Activated T-helper 9 cell treated with anti-CD3 and anti-CD28 coated beads, Interleukin-2, amount 50 U/mL, for 16 hours (primary cell): Measurements from ENCODE around the gene GYG2.

ENCODE experiments used
- DNase-seq: peaks from one replicate; pipeline ENCODE4 v3.0.0-alpha.2; 2020; ENCODE audit warnings: low read depth

The GYG2 gene

DNA sequence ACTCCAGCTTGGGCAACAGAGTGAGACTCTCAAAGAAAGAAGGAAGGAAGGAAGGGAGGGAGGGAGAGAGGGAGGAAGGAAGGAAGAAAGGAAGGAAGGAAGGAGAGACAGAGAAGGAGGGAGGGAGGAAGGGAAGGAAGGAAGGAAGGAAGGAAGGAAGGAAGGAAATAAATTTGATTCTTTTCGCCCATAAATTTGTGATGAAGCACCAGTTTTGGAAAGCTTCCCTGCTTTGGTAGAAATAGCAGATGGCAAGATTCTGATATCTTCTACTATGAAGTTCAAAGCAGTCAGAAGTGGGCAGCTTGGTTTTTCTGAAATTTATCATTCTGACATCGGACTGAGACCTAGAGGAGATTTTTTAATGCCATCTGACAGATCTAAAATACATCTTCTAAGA lies 11.7 kb upstream of the GYG2 start:
- DNase-seq = no peak

DNA sequence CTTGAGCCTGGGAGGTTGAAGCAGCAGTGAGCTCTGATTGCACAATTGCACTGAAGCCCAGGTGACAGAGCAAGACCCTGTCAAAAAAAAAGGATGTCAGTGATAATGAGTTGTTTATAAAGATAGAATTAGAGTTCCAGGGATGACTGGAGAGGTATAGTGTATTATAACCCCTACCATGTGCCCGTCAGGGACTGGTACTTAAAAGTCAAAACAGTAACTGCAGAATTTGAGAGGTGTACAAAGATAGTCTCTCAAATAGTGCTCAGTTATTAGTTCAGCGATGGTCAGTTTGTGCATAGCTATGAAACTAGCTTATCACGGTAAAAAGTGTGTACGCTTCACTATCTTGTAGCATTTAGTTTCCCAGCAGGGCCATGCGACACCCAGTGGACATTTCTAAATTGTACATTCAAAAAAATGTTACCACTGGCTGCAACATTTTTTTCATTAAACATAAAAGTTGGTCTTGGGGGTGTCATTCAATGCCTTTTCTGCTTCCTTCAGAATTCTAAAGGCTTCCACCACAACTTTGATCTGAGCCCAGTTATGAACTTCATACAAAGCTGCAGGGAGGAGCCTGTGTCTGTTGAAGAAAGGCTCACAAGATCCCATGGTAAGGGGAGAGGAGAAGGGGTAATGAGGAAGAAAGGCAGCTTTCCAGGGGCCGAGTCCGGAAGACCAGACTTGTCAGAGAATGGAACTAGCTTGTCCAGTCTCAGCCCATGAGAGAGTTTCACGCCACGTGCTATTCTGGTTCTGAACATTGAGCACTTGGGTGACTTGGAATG lies 9.2 kb upstream of the GYG2 start:
- DNase-seq = no peak

DNA sequence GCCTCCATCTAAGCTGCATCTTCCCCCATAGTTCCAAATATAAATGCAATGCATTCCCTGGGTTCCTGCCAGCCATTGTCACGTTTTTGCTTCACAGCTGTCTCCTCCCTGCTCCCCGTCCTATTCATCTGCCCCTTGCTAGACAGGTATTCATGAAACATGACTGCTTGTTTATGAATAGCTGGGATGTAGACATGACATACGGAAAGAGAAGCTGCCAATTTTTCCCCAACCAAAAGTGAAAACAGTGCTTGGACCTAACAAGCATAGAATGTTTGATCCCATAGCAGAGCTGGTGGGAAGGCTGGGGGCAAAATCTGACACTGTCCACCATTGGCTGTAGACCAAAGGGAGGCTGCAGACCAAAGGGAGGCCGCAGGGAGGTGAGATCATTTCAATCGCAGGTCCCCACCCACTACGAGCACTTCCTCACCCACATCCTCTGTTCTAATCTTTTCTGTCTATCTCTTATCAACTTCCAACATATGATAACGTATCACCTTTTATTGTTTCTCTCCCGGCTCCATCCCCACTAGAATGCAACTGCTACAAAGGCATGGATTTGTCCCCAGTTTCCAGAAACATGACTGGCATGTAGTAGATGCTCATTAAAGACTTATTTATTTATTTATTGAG lies 8.5 kb upstream of the GYG2 start:
- no peak for DNase-seq

DNA sequence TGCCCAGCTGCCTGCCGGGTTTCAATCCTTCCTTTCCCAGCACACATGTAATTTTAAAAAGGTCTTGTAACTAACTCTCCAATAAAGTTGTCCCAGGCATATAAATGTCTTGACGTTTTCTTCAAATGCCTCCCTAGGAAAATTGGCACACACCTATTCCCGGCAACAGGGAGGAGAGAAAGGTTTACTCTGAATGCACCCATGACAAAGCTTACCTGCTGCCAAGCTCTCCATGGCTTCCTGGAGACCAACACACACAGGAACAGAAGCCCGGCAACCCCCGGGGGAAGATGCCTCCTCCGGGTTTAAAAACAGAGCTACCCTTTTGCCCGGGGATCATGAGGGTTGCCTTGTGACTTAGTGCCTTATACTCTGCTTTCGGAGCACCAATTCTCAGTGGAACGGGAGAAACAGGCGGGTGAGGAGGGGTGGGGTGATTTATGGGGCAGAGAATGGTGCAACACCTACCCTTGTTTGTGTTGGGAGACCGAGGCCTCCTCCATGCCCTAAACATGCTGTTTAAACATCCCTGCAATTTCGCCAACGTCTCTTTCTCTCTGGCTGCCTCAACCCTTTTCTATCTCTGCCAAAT lies 4.8 kb upstream of the GYG2 start:
- DNase-seq = no peak

DNA sequence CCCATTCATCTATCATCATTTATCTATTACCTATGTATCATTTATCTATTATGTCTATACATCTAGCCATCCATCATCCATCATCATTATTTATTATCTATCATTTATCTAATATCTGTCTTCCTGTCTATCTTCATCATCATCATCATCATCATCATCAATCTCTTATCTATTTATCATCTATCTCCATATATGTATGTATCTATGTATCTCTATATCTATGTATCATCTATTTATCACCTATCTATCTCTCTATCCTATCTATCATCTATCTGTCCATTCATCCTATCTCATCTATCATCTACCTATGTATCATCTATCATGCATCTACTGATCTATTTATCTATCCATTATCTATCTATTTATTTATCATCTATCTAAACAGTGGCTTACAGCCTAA lies 3.8 kb upstream of the GYG2 start:
- DNase-seq = no peak

DNA sequence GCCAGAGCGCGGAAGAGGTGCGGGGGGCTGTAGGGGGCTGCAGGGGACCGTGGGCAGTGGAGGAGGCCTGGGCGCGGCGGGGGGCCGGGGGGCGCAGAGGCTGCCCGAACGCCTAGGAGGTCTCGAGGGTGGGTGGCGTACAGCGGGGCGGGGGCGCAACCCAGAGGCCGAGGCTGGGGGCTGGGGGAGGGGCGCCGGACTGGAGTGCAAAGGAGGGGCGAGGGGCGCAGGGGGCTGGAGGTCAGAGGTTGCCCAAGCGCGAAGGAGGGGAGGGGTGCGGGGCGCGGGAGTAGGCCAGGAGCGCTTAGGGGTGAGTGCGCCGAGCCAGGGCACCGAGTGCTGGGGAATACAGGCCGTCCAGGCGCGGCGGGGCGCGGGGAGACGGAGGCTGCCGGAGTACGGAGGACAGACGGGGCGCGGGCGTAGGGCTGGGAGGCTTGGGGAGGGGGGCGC lies 255 bp downstream of the GYG2 start:
- no peak for DNase-seq

DNA sequence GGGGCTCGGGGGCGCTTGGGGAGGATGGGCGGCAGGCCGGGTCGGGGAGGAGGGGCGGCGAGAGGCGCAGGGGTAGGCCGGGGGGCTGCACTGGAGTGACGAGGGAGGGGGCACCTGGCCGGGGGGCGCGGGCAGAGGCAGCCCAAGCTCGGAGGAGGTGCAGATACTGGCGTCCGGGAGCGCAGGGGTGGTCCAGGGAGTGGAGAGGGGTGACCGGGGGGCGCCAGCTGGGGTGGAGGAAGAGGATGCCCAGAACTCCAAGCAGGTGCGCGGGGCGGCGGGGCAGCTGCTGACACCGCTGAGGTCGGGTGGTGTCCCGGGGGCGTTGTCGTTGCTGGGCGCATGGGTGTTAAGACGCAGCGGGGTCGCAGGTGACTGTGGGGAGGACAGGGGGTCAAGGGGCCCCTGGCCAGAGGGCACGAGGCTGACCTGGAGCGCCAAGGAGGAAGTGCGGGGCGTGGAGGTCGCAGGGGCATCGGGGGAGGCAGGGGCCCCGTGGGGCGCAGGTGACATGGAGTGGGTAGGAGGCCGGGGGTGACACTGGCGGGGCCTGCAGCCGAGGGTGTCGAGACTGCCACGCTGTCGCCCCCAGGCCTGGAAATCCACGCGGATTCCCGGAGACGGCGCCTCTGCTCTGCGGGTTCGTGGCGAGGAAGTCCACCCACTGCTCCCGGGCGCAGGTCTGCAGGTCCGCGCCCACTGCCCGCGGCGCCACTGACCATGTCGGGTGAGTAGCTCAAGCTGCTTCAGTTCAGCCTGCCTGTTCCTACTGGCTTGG lies 928 bp downstream of the GYG2 start:
- no peak for DNase-seq

DNA sequence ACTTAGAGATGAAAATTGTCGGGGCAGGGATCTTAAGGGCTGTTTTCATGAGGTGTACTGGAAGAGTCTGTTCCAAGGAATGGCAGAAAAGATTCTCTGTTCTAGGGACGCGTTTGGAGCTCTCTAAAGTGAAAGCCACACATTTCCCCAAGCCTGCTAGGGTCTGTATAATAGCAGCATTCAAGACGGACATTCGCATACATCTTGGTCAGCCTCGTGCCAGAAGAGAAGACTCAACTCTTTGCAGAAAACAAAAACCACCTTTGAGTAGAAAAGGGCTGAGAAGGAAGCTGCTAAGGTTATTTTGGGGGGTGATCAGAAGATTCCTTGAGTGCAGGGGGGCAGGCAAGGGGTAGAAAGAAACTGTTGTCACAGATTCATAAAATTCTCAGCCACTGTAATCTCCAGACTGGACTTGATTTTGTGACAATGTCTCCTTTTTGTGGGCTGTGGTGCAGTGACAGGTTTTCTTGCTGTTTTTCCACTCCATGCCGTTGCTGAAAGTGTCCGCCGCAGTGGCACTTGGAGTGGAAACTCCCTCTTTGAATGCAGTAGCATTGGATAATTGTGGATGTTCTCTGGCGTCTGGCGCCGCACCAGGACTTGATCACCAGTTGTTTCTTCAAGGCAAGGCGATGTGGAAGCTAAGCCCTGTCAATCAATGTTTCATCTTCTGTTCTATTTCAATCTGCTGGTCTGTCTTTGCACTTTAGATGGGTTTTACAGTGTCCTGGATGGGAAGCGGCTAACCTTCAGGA lies 2.9 kb downstream of the GYG2 start:
- DNase-seq = no peak

DNA sequence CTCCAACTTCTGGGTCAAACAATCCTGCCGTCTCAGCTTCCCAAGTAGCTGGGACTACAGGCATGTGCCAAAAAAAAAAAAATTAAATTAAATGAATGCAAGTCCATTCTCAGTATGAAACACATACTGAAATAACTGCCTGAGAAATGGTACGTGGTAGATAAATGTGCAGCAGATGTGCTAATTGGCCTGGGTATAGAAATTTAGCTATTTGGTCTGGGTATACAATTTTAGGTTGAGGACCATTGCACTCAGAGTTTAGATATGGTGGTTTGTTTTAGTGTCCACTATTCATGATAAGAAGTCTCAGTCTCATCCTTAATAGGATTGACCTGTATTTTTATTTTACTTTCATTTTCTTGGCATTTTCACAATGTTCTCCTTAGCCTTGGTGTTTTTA lies 9.2 kb downstream of the GYG2 start:
- no peak for DNase-seq

DNA sequence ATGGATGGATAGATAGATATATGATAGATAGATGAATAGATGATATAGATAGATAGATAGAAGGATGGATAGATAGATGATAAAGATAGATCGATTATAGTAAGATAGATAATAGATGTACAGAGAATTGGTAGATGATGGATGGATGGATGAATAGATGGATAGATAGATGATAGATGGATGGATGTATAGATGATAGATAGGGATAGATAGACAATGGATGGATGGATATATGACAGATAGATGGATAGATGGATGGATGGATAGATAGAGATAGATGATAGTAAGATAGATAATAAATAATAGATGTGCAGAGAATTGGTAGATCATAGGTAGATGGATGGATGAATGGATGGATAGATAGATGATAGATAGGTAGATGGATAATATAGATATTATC lies 12.2 kb downstream of the GYG2 start:
- DNase-seq = no peak

DNA sequence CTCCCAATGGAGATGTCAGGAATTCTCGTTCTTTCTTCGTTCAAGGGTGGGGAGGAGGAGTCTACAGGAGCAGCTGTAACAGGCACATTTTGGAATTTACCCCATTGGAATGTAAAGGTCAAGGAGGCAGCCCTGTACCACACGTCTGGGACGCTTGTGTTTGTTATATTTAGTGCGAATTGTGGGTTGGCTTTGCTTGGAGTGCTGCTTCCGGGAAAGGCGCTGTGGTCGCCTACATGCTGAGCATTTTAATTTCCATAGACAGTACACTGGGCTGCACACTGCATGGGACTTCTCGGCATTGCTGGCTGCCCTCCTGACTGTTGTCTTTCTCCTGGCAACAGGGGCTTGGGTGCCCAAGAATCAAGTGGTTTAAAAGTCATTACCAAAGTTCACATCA lies 12.8 kb downstream of the GYG2 start:
- no peak for DNase-seq

DNA sequence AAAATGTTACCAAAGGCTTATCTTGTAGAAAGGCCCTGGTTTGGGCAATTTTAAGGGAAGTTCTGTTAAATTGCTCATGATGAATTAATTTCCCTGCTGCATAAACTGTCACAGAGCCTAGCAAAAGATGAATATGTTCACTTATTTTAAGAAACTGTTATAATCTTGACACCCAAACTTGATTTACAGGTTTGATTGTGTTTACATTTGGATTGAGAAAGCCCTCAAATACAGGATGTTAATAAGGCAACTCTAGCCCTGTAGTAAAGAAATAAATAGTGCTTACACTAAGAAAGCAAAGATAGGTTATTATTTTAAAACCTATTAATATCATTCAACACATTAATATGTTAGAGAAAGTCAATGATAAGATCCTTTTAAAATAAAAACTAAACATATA lies 18.3 kb downstream of the GYG2 start:
- no peak for DNase-seq

DNA sequence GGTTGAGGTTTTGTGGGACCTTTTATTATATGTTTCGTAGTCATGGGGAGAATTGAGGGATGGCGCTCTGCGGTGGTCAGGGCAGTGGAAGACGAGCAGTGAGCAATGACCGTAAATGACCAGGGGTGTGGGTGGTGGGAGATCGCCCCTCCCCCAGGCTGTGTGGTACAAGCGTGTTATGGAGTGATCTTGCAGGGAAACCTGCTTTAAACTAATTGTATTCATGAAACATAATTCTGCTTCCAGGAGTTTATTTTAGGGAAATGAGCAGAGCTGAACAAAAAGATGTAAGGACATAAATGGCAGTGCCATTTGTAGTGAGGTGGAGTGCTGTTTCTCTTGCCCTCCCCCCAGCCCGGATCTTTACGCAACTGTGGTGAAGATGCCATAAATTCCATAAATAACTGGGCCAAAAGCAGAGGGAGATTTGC lies 20.2 kb downstream of the GYG2 start:
- DNase-seq = no peak

DNA sequence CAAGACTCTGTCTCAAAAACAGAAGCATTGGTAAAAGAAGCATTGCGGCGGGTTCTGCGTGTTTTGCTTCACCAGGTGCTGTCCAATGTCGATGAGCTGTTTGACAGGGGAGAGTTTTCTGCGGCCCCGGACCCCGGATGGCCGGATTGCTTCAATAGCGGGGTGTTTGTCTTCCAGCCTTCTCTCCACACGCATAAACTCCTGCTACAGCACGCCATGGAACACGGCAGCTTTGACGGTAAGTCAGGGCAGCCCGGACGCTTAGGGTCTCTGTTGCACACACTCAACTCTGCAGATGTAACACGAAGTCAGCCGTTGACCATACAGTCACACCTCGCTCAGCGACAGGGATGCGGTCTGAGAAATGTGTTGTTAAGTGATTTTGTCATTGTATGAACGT lies 26.2 kb downstream of the GYG2 start:
- DNase-seq = no peak

DNA sequence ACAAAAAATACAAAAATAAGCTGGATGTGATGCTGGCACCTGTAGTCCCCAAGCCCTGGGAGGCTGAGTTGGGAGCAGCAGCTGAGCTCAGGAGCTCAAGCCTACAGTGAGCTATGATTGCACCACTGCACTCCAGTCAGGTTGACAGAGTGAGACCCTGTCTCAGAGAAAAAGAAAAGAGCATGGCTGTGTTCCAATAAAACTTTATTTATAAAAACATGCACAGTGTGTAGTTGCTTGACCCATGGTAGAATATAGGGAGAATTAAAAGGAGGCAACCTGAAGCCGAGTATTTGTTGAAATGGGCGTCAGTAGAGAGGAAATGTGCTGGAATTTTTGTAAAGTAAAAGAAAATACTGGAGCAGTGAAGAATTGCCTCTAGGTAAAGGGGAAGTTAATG lies 27.0 kb downstream of the GYG2 start:
- no peak for DNase-seq

DNA sequence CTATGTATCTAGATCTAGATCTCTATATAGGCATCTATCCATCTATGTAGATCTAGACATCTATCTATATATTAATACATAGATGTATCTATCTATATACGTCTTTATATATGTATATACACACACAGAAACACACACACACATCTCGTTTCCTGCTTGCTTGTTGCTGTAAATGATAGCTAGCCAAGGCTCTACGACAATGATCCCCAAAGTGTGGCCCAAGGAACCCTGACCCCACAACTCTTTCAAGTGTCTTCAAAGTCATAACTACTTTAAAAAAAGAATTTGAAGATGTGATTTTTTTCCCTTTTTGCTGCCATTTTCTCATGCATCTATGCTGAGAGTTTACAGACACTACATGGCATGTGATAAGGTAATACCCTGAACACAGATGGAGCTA lies 28.8 kb downstream of the GYG2 start:
- no peak for DNase-seq

DNA sequence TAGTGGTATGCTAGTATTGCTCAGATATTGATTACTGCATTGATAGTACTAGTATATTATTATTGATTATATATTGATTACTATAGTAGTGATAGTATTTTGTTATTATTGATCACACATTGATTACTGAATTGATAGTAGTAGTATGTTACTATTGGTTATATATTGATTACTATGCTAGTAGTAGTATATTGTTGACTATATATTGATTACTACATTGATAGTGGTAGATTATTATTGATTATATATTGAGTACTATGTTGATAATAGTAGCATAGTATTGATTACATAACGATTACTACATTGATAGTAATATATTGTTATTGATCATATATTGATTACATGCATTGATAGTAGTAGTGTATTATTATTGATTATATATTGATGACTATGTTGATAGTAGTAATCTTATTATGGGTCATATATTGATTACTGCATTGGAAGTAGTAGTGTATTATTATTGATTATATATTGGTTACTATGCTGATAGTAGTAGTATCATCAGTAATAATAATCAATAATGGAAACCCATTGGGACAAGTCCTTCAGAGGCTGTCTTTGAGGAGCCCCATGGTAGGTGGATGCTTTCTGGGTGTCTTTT lies 30.6 kb downstream of the GYG2 start:
- DNase-seq = no peak

DNA sequence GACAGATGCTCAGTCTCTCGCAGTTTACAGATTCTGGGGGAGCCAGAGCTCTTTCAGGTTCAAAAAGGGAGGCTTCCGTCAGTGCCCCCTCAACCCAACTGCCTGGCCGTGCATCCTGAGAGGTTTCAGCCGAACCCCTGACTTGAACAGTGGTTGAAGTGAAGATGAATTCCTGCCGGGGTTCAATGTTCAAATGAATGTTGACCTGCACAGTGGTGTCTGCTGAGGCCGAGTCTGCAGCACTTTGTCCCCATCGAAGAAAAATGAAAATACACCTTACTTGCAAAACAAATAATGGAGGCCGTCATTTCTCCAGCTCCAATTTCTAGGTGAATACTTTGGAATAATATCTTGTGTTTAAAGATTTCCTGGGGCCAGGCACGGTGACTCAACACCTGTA lies 33.7 kb downstream of the GYG2 start:
- DNase-seq = no peak

DNA sequence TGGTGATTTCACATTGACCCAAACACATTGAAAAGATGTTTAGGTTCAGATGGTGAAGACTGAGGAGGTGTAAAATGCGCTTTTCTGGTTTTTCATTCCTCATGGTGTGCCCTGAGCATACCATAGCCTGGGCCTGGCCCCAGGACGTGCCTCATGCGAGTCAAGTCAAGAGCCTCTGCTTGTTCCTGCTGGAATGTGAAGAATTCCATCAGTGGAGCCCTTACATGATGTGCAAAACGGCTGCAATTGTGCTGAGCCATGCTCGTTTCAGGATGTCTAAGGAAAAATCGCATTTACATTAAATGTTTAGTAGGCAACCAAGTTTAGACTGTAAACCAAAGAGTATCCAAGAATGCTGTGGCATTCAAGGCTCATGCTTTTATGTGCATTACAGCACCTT lies 34.9 kb downstream of the GYG2 start:
- DNase-seq = no peak

DNA sequence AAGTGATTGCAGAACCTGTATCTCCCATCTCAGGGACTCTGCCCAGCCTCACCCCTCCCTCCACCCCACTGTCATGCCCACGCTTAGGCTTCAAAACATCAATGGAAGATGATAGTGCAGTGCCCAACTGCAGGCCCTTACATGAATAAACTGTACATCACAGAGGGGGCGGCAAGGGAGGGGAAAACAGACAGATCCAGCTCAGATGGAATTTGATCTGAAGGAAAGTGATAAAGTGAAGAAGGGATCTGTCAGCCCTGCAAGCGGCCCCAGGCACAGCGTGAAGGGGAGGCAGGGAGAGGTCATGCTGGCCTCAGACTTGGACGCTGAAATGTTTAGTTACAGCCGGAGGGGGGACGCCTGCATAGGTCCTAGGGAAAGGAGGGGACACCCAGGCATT lies 38.5 kb downstream of the GYG2 start:
- no peak for DNase-seq

DNA sequence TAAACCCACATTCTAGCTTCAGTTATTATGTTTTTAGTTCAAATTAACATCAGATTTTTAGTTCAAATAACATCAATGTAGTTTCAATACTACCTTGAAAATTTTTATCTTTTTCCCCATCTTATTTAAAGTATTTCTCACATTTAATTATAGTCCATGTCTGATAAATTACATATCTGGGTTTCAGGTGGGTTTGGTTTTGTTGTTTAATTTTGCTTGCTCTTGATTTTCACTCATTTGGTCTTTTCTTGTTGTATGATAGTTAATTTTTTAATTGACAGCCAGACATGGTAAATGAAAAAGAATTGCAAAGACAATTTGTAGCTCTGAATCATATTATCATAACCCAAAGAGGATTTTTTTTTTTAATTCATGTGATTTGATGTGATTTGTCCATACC lies 41.9 kb downstream of the GYG2 start:
- no peak for DNase-seq

DNA sequence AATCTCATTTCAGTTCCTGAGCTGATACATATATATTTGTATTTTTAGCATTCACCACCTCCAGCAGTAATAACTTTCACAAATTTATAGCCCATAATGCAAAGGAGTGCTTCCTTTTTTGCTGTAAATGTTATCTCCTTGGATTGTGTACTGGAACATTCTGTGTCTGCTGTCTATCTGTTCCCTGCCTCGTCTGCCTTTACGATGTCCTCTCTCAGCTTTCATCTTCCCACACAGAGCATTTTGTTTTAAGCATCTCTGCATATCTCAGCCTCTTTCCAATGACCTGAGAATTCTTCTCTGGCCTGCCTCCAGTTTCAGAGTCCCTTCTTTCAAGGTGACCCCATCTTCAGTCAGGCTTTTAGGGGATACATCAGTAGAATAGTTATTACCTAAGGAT lies 43.1 kb downstream of the GYG2 start:
- no peak for DNase-seq
